ENCODE results near the gene A4GNT.
A peak's percentile ranks its signal among the peaks of the same experiment; 100 is the strongest.

DNA sequence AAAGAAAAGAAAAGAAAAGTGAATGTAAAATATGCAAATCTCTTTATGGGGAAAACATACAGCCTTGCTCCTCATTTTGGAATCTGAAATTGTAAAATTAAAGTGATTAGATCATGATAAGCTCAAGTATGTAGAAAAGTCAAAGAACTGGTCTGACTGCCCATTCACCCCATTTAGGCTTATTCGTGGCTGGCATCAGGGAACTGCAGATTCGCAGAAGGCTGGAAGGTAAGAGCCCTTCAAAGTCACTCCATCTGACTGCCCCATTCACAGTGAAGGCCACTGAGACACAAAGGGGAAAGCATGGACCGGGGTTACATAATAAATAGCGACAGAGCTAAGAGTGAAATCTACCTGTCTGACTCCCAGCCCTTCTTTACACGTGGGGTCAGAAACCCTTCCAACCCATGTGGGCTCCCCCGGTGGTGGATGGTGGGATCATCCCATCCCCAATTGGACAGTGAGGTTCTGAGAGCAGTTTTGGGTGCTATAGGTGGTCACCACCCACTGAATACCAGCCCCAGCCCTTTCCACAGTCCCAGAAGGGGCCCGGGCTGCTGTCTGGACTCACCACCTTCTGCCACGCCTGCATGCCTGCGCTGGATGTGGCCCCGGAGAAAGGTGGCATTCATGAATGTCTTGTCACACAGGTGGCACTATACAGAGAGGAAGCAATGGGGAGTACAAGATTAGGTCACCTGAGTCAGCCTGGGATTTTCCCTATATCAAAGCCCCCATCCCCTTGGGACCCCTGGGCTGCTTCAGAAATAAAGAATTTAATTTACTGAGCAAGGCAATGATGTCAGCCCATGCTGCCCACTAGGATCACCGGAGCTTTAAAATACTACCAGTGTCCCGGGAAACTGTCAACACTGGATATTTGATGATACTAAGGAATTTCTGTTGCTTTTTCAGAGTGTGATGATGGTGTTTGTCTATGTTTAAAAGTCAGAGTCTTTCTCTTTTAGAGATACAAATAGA lies 34.7 kb downstream of the A4GNT start:
- TF ChIP-seq CTCF (conservative IDR thresholded peaks at IDR 0.05; ENCODE audit: low read length): peak; percentile 72
- no peak for TF ChIP-seq EZH2phosphoT487 (IDR thresholded peaks at IDR 0.05; ENCODE audit: borderline replicate concordance)

Data from Loucy (cell line).